K562 (cell line): ENCODE data around the gene BAIAP2. TPM values are rescaled to one million over a fixed set of nuclear protein-coding genes. Genes with fewer than 3 reads are reported as not detected.
A peak's percentile ranks its signal among the peaks of the same experiment; 100 is the strongest.

Experiments used
- ATAC-seq: fragments of 200-7000 bp; cut with Tn5 transposase; 3 replicates; pipeline ENCODE4 v1.9.1; 2020; ENCODE audit warnings: moderate library complexity
- BruUV-seq: library from RNA; stranded (reverse); fragments of 400-500 nt; replicated peaks from 2 replicates; lab custom pipeline; 2021; lab: Mats Ljungman, UMichigan
- CTCF ChIA-PET: fragments of 300-600 bp; formaldehyde crosslinking; extraction: SDS; loops from one replicate; lab custom pipeline; 2021; ENCODE audit warnings: low intra/inter-chr PET ratio; lab: Yijun Ruan, JAX
- POLR2A ChIA-PET: fragments of 300-600, 350-650 bp; sonication (Branson Sonifier 250); formaldehyde crosslinking; extraction: SDS; loops from one replicate; lab custom pipeline; 2021; ENCODE audit warnings: antibody characterized with exemption, inconsistent platforms; lab: Yijun Ruan, JAX
- DNase-seq, 4 experiments: peaks; one replicate each; pipeline versions ENCODE4 v3.0.0 to v3.0.0-alpha.2; 2011 to 2018; ENCODE audit warnings: low spot score in 3 of 4, mixed read lengths in 3 of 4; ENCODE audit errors: extremely low read depth in 1 of 4
- FAIRE-seq: peaks from 2 replicates; lab custom pipeline; 2011; peaks lifted over from hg19 to GRCh38; lab: Jason Lieb, UNC
- H2AFZ ChIP-seq: 2 replicates; pipeline ENCODE4 v1.6.0; 2011; ENCODE audit warnings: low read depth, low read length, control low read depth, inconsistent platforms
- H3K27ac ChIP-seq: fragments of 200-600 bp; 3 replicates; pipeline ENCODE4 v1.8.0; 2011; ENCODE audit warnings: low read depth, mild to moderate bottlenecking, control low read depth, inconsistent platforms, low read length, moderate library complexity, mixed read lengths; ENCODE audit errors: extremely low read depth
- H3K27me3 ChIP-seq, 2 experiments: fragments of 300-600 bp in 1 of 2; 2 replicates in 1 of 2; 3 replicates in 1 of 2; pipeline versions ENCODE4 v1.6.0 to v1.8.0; 2011; ENCODE audit warnings: inconsistent platforms in 2 of 2, low read length in 2 of 2, mild to moderate bottlenecking in 1 of 2, mixed read lengths in 1 of 2, moderate library complexity in 1 of 2; ENCODE audit not compliant: control insufficient read depth in 2 of 2, insufficient read depth in 2 of 2
- H3K36me3 ChIP-seq: fragments of 300-600 bp; 3 replicates; pipeline ENCODE4 v1.8.0; 2011; ENCODE audit warnings: mild to moderate bottlenecking, low read length, inconsistent platforms; ENCODE audit not compliant: control insufficient read depth, insufficient read depth
- H3K4me1 ChIP-seq, 2 experiments: fragments of 200-600 bp in 1 of 2; replicated peaks in 1 of 2; 2 replicates in 1 of 2; 3 replicates in 1 of 2; pipeline versions ENCODE4 v1.5.1 to v1.8.0; 2011; ENCODE audit warnings: inconsistent platforms in 2 of 2, low read length in 2 of 2, mild to moderate bottlenecking in 1 of 2, mixed read lengths in 1 of 2, moderate library complexity in 1 of 2; ENCODE audit not compliant: control insufficient read depth in 2 of 2, insufficient read depth in 2 of 2
- H3K4me2 ChIP-seq: 2 replicates; pipeline ENCODE4 v1.6.1; 2011; ENCODE audit warnings: low read length, control low read depth, inconsistent platforms, mixed read lengths; ENCODE audit not compliant: insufficient read depth
- H3K4me3 ChIP-seq: fragments of 200-600 bp; sonication (generic), shearing (Covaris generic); 2 replicates; pipeline ENCODE4 v1.5.1; 2016; ENCODE audit warnings: control low read depth, inconsistent platforms
- H3K79me2 ChIP-seq: fragments of 200-600 bp; 3 replicates; pipeline ENCODE4 v1.8.0; 2011; ENCODE audit warnings: low read length, inconsistent platforms; ENCODE audit not compliant: control insufficient read depth, insufficient read depth
- H3K9ac ChIP-seq, 2 experiments: 2 replicates each; pipeline versions ENCODE4 v1.6.0 to v1.6.1; 2011; ENCODE audit warnings: low read depth in 2 of 2, low read length in 2 of 2, control low read depth in 1 of 2, inconsistent platforms in 1 of 2, mild to moderate bottlenecking in 1 of 2, mixed read lengths in 1 of 2; ENCODE audit not compliant: insufficient read depth in 1 of 2
- H3K9me1 ChIP-seq: one replicate; pipeline ENCODE4 v1.6.0; 2011; ENCODE audit warnings: inconsistent platforms, mild to moderate bottlenecking, low read length, moderate library complexity; ENCODE audit not compliant: control insufficient read depth, insufficient read depth
- H3K9me3 ChIP-seq: replicated peaks from 2 replicates; pipeline ENCODE4 v1.5.1; 2011; ENCODE audit warnings: low read depth, low read length, inconsistent platforms; ENCODE audit not compliant: control insufficient read depth, insufficient read depth
- H4K20me1 ChIP-seq: replicated peaks from 2 replicates; pipeline ENCODE4 v1.6.1; 2011; ENCODE audit warnings: low read length, inconsistent platforms, mixed read lengths; ENCODE audit not compliant: control insufficient read depth, insufficient read depth
- BCLAF1 ChIP-seq, 2 experiments: fragments of 450-650 bp in 1 of 2; IDR thresholded peaks; 2 replicates each; pipeline ENCODE4 v1.6.1; 2011 to 2017; ENCODE audit warnings: low read depth in 2 of 2, antibody characterized with exemption in 1 of 2, borderline replicate concordance in 1 of 2, low read length in 1 of 2, mild to moderate bottlenecking in 1 of 2, mixed read lengths in 1 of 2; ENCODE audit not compliant: control insufficient read depth in 1 of 2
- EHMT2 ChIP-seq: fragments of 450-650 bp; IDR thresholded peaks from 2 replicates; pipeline ENCODE4 v1.6.1; 2018; ENCODE audit warnings: antibody characterized with exemption
- ELF1 ChIP-seq: fragments of 200-800 bp; sonication (Bioruptor generic); IDR thresholded peaks from 2 replicates; pipeline ENCODE4 v1.6.1; 2016; ENCODE audit warnings: missing genetic modification characterization, missing compliant biosample characterization
- GABPA ChIP-seq: fragments of 200-800 bp; sonication (Bioruptor generic); conservative IDR thresholded peaks from 2 replicates; pipeline ENCODE4 v1.6.1; 2016; ENCODE audit warnings: low read depth, missing genetic modification characterization, missing compliant biosample characterization
- GTF2B ChIP-seq: IDR thresholded peaks from 2 replicates; pipeline ENCODE4 v1.6.1; 2011; ENCODE audit not compliant: insufficient read length; ENCODE audit errors: extremely low read depth
- HBP1 ChIP-seq: fragments of 450-650 bp; formaldehyde crosslinking; IDR thresholded peaks from 2 replicates; pipeline ENCODE4 v1.4.0; 2022; ENCODE audit warnings: missing genetic modification characterization
- HCFC1 ChIP-seq: IDR thresholded peaks from 2 replicates; pipeline ENCODE4 v1.6.1; 2012; ENCODE audit warnings: low read depth, low read length, improper control_type of control experiment
- MBD2 ChIP-seq: sonication (generic); IDR thresholded peaks from 2 replicates; pipeline ENCODE4 v1.6.1; 2016; ENCODE audit warnings: low read depth, borderline replicate concordance
- STAT5B ChIP-seq: fragments of 250-450 bp; sonication (Bioruptor Pico); IDR thresholded peaks from 2 replicates; pipeline ENCODE4 v1.8.0; 2021; ENCODE audit warnings: mild to moderate bottlenecking, inconsistent platforms
- TOE1 ChIP-seq, 2 experiments: fragments of 450-650 bp in 1 of 2; sonication (generic) in 1 of 2; formaldehyde crosslinking in 1 of 2; IDR thresholded peaks; 2 replicates each; pipeline versions ENCODE4 v1.7.1 to v1.8.0; 2016 to 2022; ENCODE audit warnings: borderline replicate concordance in 2 of 2, mild to moderate bottlenecking in 2 of 2, antibody characterized with exemption in 1 of 2, inconsistent platforms in 1 of 2, low read depth in 1 of 2, missing genetic modification reagents in 1 of 2, moderate library complexity in 1 of 2
- TRIM28 ChIP-seq: fragments of 450-650 bp; IDR thresholded peaks from 2 replicates; pipeline ENCODE4 v1.6.1; 2017
- ZNF134 ChIP-seq: fragments of 250-450 bp; sonication (Bioruptor Pico); conservative IDR thresholded peaks from 2 replicates; pipeline ENCODE4 v1.4.0; 2020
- ZNF277 ChIP-seq: fragments of 250-450 bp; sonication (Bioruptor Pico); IDR thresholded peaks from 2 replicates; pipeline ENCODE4 v1.8.0; 2022; ENCODE audit warnings: inconsistent platforms, mild to moderate bottlenecking, moderate library complexity, borderline replicate concordance
- WGBS: fragments of 100-300 bp; shearing (Covaris generic); methylation state at CpG from one replicate; pipeline ENCODE4 v1.1.6; 2016; ENCODE audit warnings: low coverage, mixed read lengths; ENCODE audit not compliant: insufficient coverage; ENCODE audit errors: missing lambda C conversion rate; 5-methylcytosine and 5-hydroxymethylcytosine counted together
- in situ Hi-C: fragments of 300-500 bp; cut with MboI; formaldehyde crosslinking; loops from 4 replicates; pipeline ENCODE4 v1.15.0; 2018; ENCODE audit warnings: inconsistent platforms, mixed read lengths
- intact Hi-C: fragments of 100-400 bp; cut with micrococcal nuclease; formaldehyde crosslinking; loops from 2 replicates; pipeline ENCODE4 v1.14.2; 2022
- polyA plus RNA-seq, 8 experiments: library from polyadenylated mRNA; depleted of rRNA in 4 of 8; stranded (reverse) in 5 of 8; unstranded in 3 of 8; fragments of >200 nt; fragmentation: Nextera tagmentation in 2 of 8; fragmentation: Illumina TruSeq in 1 of 8; extraction: Ambion mirVana in 2 of 8; extraction: Trizol in 1 of 8; gene quantifications; 2 replicates each; pipeline versions ENCODE4 v1.2.1 to v1.2.3, GENCODE V29; 2011 to 2014; ENCODE audit warnings: inconsistent platforms in 1 of 8, missing spikeins in 1 of 8
- total RNA-seq, 7 experiments: library from RNA; depleted of rRNA in 6 of 7; stranded (reverse); fragments of >200 nt in 6 of 7; fragmentation: Illumina TruSeq in 2 of 7; extraction: Trizol in 2 of 7; gene quantifications; 2 replicates each; pipeline versions ENCODE4 v1.2.1 to v1.2.3, GENCODE V29; 2011 to 2021; ENCODE audit warnings: low replicate concordance in 1 of 7

Gene BAIAP2
- total and polyA plus RNA-seq, 9 of the 15 experiments (the other 6 are each of a cell fraction or from before 2014, with no cell fraction given): 2.3 to 51.6 (median 18.4) TPM

- TF ChIP-seq HBP1 (CRISPR knock-in tag) (no peak), TRIM28 (no peak), GTF2B (no peak), MBD2 (no peak), ZNF277 (CRISPR knock-in tag) (no peak), ZNF134 (no peak)
Measured at GRCh38 chr17:81025065-81025740, 9.7 kb upstream of the BAIAP2 start (continued).

GRCh38 chr17:81025741-81026129 lies 9.2 kb upstream of the BAIAP2 start:
- H4K20me1 ChIP-seq: no peaks in the 10 kb centered on the region
- no peak for ATAC-seq
- no peak overlapping the region for H3K4me2 ChIP-seq
- no peak overlapping the region for H3K4me3 ChIP-seq
- in situ Hi-C loops: no loop called here
- no peak for DNase-seq
- ChIA-PET POLR2A (interaction anchor here (0.6 to 1.1 kb wide), 2 partner anchors 21 to 70 kb away, joined by 3 read pairs; no protein-coding TSS in a partner anchor), CTCF (no interaction called here)
- H2AFZ ChIP-seq: no peak overlapping the region
- H3K27ac ChIP-seq: no peak overlapping the region
- H3K9me1 ChIP-seq: no peaks in the 10 kb centered on the region
- H3K9ac ChIP-seq: peak overlapping the region in 1 of 2 experiments; percentile 48; a peak in 1 of 4 replicates
- BruUV-seq: no TSS peak
- H3K36me3 ChIP-seq: no peaks in the 10 kb centered on the region
- no peaks in the 10 kb centered on the region for H3K9me3 ChIP-seq
- FAIRE-seq: no peak
- peaks cover 3% of the 10 kb centered on the region; the same call in 1 of the 3 replicates for H3K79me2 ChIP-seq
- 58% methylated on average over 18 of the region's 22 CpGs for WGBS
- intact Hi-C loops: no loop called here
- H3K4me1 ChIP-seq: peaks cover 23 to 61% of the 10 kb centered on the region in 2 experiments
- H3K27me3 ChIP-seq: 0 out of 5 replicates have a peak, but pooled peaks cover 0 to 4% of the 10 kb centered on the region in 2 experiments
- TF ChIP-seq STAT5B (CRISPR knock-in tag) (no peak), EHMT2 (no peak), ELF1 (tag) (no peak), TOE1 (IDR thresholded peaks at IDR 0.05; ENCODE audit: borderline replicate concordance) (no peak), TOE1 (CRISPR knock-in tag; IDR thresholded peaks at IDR 0.05; ENCODE audit: borderline replicate concordance, low read depth) (no peak), HCFC1 (no peak), GABPA (no peak), BCLAF1 (IDR thresholded peaks at IDR 0.05; ENCODE audit: borderline replicate concordance in 1 of 2, control insufficient read depth in 1 of 2, low read depth in 2 of 2, low read length in 1 of 2) (no peak)
